Measurements from ENCODE around the gene CHKB.

CHKB gene

DNA sequence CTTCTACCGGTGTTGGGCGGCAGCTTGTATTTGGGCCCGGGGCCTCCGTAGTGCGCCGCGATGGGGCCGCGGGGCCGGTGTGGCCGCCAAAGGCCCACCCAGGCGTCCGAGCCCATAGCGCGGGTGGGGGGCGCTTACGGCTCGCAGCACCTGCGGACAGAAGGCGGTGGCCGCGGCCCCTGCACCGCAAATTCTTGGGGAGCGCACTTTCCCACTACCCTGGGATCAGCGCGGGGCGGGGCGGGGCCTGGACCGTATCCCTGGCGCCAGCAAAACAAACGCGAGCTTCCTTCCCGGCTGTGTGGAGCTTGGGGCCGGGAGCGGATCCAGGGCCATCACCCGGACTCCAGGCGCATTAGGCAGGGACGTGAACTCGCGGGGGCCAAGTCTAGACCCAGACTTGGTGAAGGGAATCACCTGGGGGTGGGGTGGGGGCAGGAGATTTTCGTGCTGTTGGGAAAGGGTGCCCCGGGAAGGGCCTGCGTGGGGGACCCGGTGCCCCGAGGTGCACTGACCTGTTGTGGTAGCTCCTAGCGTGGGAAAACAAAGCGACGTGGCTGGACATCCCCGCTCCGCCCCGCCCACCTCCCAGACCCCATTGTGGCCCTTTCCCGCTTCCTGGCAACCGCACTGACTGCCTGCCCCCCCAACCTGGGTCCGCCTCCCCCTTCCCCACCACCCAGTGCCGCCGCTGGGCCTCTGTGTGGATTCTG is 50.5 kb downstream of the CHKB start:
- TF ChIP-seq, protein P1, sequence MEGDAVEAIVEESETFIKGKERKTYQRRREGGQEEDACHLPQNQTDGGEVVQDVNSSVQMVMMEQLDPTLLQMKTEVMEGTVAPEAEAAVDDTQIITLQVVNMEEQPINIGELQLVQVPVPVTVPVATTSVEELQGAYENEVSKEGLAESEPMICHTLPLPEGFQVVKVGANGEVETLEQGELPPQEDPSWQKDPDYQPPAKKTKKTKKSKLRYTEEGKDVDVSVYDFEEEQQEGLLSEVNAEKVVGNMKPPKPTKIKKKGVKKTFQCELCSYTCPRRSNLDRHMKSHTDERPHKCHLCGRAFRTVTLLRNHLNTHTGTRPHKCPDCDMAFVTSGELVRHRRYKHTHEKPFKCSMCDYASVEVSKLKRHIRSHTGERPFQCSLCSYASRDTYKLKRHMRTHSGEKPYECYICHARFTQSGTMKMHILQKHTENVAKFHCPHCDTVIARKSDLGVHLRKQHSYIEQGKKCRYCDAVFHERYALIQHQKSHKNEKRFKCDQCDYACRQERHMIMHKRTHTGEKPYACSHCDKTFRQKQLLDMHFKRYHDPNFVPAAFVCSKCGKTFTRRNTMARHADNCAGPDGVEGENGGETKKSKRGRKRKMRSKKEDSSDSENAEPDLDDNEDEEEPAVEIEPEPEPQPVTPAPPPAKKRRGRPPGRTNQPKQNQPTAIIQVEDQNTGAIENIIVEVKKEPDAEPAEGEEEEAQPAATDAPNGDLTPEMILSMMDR (IDR thresholded peaks at IDR 0.05): no peak

DNA sequence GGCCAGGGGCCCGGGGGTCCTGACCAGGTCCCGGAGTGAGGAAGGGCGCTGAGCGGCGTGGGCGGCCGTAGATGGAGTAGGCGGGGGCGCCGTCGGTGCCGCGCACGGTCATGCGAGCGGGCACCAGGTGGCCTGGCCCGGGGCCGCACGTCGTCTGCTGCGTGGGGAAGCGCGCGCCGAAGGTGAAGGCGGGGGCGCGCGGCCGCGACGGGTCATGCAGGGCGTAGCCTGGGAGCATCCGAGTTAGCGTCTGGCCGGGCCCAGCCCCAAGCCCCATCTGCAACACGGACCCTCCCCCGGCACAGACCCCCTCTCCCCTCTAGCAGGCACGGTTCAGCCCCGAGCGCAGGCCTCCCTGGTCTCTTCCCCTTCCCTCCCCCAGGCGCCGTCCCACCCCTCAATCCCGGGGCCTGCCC is 51.1 kb downstream of the CHKB start:
- TF ChIP-seq, protein P1 (IDR thresholded peaks at IDR 0.05): no peak

DNA sequence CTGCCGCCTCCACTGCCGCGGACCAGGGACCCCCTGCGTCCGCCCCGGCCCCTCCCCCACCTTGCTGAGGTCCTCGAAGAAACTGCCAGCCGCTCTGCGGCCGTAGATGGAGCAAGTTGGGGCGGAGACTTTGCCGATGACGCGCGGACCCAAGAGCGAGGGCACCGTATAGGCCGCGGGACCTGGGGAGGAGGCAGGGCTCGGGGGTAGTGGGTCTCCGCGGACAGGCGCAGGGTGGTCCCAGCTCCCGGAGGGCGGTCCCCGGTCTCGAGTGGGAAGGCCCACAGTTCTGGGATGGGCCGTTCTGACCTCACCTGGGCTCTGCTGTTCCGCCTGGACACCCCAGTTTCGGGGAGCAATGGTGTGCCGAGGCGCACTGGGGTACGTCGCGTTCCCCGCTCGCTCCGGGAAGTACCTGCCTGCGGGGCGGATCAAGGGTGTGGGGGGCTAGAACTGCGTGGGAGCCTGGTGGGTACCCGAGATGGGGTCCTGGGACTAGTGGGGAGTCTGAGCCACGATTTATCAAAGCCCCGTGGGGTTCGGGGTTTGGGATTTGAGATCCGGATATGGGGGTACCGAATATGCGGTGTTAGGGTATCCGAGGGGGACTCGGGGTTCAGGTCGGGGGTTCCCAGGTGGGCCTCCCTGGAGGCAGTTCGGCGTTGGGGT is 51.6 kb downstream of the CHKB start:
- TF ChIP-seq, protein P1 (IDR thresholded peaks at IDR 0.05): no peak

DNA sequence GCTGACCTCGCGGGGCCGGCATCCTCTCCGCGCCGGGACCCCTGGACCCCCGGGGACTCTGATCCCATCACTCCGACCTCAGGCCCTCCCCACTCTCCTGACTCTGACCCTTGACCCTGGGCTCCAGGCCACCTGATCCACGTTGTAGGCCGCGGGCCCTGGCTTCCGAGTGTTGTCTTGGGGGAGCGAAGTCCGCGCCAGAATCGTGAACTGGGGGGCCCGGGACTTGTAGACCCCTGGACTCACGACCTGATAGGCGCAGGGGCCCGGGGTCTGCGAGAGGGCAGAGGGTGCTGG is 52.1 kb downstream of the CHKB start:
- TF ChIP-seq, protein P1 (IDR thresholded peaks at IDR 0.05): no peak

DNA sequence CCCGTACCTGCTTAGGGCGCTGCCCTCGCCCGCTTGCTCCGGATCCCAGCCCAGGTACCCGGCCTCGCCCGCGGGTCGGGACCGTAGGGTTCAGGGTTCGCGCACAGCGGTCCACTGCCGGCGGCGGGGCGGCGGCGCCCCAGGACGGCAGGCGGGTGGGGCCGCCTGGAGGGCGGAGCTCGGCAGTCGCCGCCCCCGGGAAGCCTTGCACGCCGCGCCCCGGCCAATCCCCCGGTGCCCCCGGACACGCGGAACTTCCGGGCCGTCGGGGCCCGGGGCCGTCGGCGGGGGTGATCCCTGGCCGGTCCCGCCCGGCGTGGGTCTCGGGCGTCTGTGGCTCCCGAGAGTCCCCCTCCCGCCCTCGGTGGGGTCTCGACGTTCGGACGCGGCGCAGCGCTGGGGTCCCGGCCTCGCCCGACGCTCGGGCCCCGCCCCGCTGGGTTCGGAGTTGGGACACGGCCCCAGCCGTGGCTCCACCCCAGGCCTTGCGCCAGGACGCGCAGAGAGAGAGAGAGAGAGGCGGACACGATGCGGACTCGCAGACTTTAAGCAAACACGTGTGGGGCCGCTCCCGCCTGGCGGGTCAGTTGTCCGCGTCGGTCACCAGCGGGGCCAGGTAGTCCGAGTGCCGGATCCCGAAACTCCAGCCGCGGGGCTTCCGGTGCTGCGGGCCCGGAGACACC is 52.6 kb downstream of the CHKB start, which contains the start of gene TYMP:
TSS of gene TYMP (minus strand) at position 116 of the 683 bp plus-strand sequence. CDS start 303 bp downstream, outside the sequence.
- TF ChIP-seq, protein P1 (IDR thresholded peaks at IDR 0.05): no peak

DNA sequence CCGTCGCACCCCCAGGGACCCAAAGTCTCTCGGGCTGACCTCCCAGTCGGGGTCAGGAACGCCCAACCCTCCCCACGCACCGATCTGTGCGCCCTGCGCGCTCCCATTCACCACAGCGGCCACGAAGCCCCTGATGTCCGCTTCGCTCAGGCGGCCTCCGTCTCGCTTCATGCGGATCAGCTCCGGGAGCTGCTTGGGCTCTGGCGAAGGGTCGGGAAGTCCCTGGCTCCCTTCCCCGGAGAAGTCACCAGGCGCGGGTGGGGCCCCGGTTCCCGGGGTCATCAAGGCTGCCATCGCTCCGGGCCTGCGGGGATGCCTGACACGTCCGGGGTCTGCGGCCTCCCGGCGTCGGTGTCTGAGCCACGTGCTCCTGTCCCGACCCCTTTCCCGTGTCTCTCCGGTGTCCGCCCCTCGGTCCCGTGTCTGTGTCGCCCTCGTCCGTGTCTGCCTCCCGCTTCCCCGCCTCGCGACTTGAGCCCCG is 53.2 kb downstream of the CHKB start:
- TF ChIP-seq, protein P1 (IDR thresholded peaks at IDR 0.05): no peak

All from LNCAP (cell line).